GM21423 (cell line): ENCODE results near the gene CST6.

Experiments used
- ATAC-seq: cut with Tn5 transposase; IDR thresholded peaks from one replicate; pipeline ENCODE4 v1.9.1; 2021; ENCODE audit warnings: mild to moderate bottlenecking, moderate library complexity; ENCODE audit not compliant: unreplicated experiment

CST6 gene

GRCh38 chr11:66011785-66012303 is at the start of gene CST6:
Gene CST6 (plus strand): TSS chr11:66012008. CDS start chr11:66012045, 37 bp downstream.
- ATAC-seq, result no peak

GRCh38 chr11:65962141-65962564 is 49.7 kb upstream of the CST6 start:
- no peak for ATAC-seq

- no peak for ATAC-seq
Measured at GRCh38 chr11:65964906-65965305, 46.9 kb upstream of the CST6 start.

GRCh38 chr11:65965986-65966762 is 45.6 kb upstream of the CST6 start:
- ATAC-seq, result no peak

- no peak for ATAC-seq
Measured at GRCh38 chr11:65967329-65967934, 44.4 kb upstream of the CST6 start.

- ATAC-seq, result no peak
Measured at GRCh38 chr11:65968600-65969482, 43.0 kb upstream of the CST6 start.

- no peak for ATAC-seq
Measured at GRCh38 chr11:65972116-65972515, 39.7 kb upstream of the CST6 start.

- no peak for ATAC-seq
Measured at GRCh38 chr11:65973439-65974110, 38.2 kb upstream of the CST6 start.

- ATAC-seq, result no peak
Measured at GRCh38 chr11:65975771-65976170, 36.0 kb upstream of the CST6 start.

- ATAC-seq, result no peak
Measured at GRCh38 chr11:65976216-65977176, 35.3 kb upstream of the CST6 start.

GRCh38 chr11:65977621-65978390 is 34.0 kb upstream of the CST6 start:
- no peak for ATAC-seq

GRCh38 chr11:65978391-65979238 is 33.2 kb upstream of the CST6 start:
- ATAC-seq, result no peak

GRCh38 chr11:65979261-65979759 is 32.5 kb upstream of the CST6 start:
- ATAC-seq, result no peak

- no peak for ATAC-seq
Measured at GRCh38 chr11:65981101-65981740, 30.6 kb upstream of the CST6 start.

- no peak for ATAC-seq
Measured at GRCh38 chr11:65981972-65982823, 29.6 kb upstream of the CST6 start.

- no peak for ATAC-seq
Measured at GRCh38 chr11:65982824-65983588, 28.8 kb upstream of the CST6 start.
